Islet precursor cell (in vitro differentiated cells): ENCODE measurements around the gene SSC5D.
"Not testable (repeated sequence)": the region's sequence is repeated elsewhere in the genome, so short reads cannot be mapped to it uniquely, and the experiment has no call there.

Source experiments
- DNase-seq: peaks from one replicate; pipeline ENCODE4 v3.0.0-alpha.2; 2018

SSC5D gene

GRCh38 chr19:55487924-55488687 lies at the start of gene SSC5D:
TSS of gene SSC5D (plus strand) at chr19:55488436. CDS start at chr19:55488590, 154 bp downstream.
- peak; percentile 81 for DNase-seq

- DNase-seq = no peak
These were observed 49.2 kb upstream of the SSC5D start for GRCh38 chr19:55439052-55439451.

- peak; percentile 64 for DNase-seq
These were observed 47.7 kb upstream of the SSC5D start for GRCh38 chr19:55440411-55441105.

- DNase-seq = no peak
These were observed 46.9 kb upstream of the SSC5D start for GRCh38 chr19:55441319-55441691.

- no peak for DNase-seq
These were observed 46.4 kb upstream of the SSC5D start for GRCh38 chr19:55441692-55442321.

- DNase-seq = no peak
These were observed 45.8 kb upstream of the SSC5D start for GRCh38 chr19:55442372-55442961.

- DNase-seq = no peak
These were observed 45.0 kb upstream of the SSC5D start, which contains the start of gene SHISA7 for GRCh38 chr19:55443045-55443823. TSS of gene SHISA7 (minus strand) at chr19:55443300. CDS start at chr19:55442863, 437 bp downstream.

GRCh38 chr19:55443824-55444480 lies 44.3 kb upstream of the SSC5D start:
- DNase-seq = no peak

- DNase-seq = no peak
These were observed 43.6 kb upstream of the SSC5D start for GRCh38 chr19:55444646-55445045.

- no peak for DNase-seq
These were observed 42.2 kb upstream of the SSC5D start for GRCh38 chr19:55446060-55446459.

- DNase-seq = peak; percentile 68
These were observed 40.6 kb upstream of the SSC5D start for GRCh38 chr19:55447421-55448174.

- DNase-seq = not testable (repeated sequence)
These were observed 40.1 kb upstream of the SSC5D start for GRCh38 chr19:55448175-55448490.

GRCh38 chr19:55449469-55449868 lies 38.8 kb upstream of the SSC5D start:
- DNase-seq = no peak

- peak; percentile 51 for DNase-seq
These were observed 36.9 kb upstream of the SSC5D start for GRCh38 chr19:55451163-55451964.

GRCh38 chr19:55451965-55452748 lies 36.1 kb upstream of the SSC5D start:
- no peak for DNase-seq

- DNase-seq = peak; percentile 94
These were observed 35.4 kb upstream of the SSC5D start for GRCh38 chr19:55452749-55453346.

- DNase-seq = no peak
These were observed 34.5 kb upstream of the SSC5D start for GRCh38 chr19:55453511-55454260.

GRCh38 chr19:55454787-55455243 lies 33.4 kb upstream of the SSC5D start:
- peak; percentile 85 for DNase-seq
